HEK293T (cell line): Measurements from ENCODE around the gene PRLH.

Source experiments
- ARNT ChIP-seq: fragments of 450-650 bp; IDR thresholded peaks from 2 replicates; pipeline ENCODE4 v1.6.1; 2017; ENCODE audit warnings: mild to moderate bottlenecking
- BHLHE40 ChIP-seq: fragments of 450-650 bp; IDR thresholded peaks from 2 replicates; pipeline ENCODE4 v1.6.1; 2016; ENCODE audit warnings: mild to moderate bottlenecking, moderate library complexity, borderline replicate concordance
- FOXA1 ChIP-seq: fragments of 450-650 bp; IDR thresholded peaks from 2 replicates; pipeline ENCODE4 v1.6.1; 2016; ENCODE audit warnings: mild to moderate bottlenecking
- FOXK2 ChIP-seq: fragments of 450-650 bp; IDR thresholded peaks from 2 replicates; pipeline ENCODE4 v1.6.1; 2016; ENCODE audit warnings: mild to moderate bottlenecking
- HDGF ChIP-seq: fragments of 450-650 bp; IDR thresholded peaks from 2 replicates; pipeline ENCODE4 v1.6.1; 2017; ENCODE audit warnings: antibody characterized with exemption, borderline replicate concordance
- L3MBTL2 ChIP-seq: fragments of 450-650 bp; conservative IDR thresholded peaks from 2 replicates; pipeline ENCODE4 v1.6.1; 2016; ENCODE audit warnings: mild to moderate bottlenecking
- SUZ12 ChIP-seq: fragments of 450-650 bp; IDR thresholded peaks from 2 replicates; pipeline ENCODE4 v1.6.1; 2016; ENCODE audit warnings: mild to moderate bottlenecking
- TARDBP ChIP-seq: fragments of 450-650 bp; IDR thresholded peaks from 2 replicates; pipeline ENCODE4 v1.6.1; 2016
- ZNF384 ChIP-seq: fragments of 450-650 bp; IDR thresholded peaks from 2 replicates; pipeline ENCODE4 v1.6.1; 2016

DNA sequence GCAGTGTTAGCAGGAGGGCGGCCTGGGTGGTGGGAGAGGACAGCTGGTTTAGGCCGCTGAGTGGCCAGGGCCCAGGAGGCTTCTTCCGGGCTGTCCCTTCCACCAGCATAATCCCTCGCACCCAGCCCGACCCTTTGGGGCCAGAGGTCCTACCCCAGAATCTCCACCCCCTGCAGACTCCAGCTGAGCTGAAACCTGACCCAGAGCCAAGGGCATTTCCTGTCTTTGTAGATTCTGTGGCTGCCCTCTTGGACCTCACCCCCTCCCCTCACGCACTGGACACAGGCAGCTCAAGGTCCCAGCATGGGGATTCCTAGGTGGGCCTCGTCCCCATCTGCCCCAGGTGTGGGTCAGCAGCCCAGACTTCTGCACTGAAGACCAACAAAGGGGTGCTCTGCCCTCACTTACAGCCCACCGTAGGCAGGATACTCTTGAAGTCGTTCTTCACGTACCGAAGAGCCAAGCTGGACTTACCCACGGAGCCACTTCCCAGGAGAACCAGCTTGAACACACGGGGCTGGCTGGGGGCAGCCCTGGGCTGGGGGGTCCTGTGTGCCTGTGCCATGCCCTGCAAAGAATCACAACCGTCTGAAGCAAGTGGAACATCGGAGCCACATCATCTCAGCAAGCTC lies 19.3 kb downstream of the PRLH start:
- TF ChIP-seq HDGF, result no peak
- no peak for TF ChIP-seq FOXA1
- no peak for TF ChIP-seq BHLHE40
- no peak for TF ChIP-seq L3MBTL2
- TF ChIP-seq ZNF384, result no peak
- no peak for TF ChIP-seq SUZ12
- no peak for TF ChIP-seq FOXK2
- no peak for TF ChIP-seq ARNT
- no peak for TF ChIP-seq TARDBP
